Upper lobe of right lung (tissue), 1 donor: ENCODE results near the gene GPC5. TPM values are rescaled to one million over a fixed set of nuclear protein-coding genes. Genes with fewer than 3 reads are reported as not detected.

Experiments used
- ATAC-seq: fragments of 200-7000 bp; cut with Tn5 transposase; one replicate; pipeline ENCODE4 v1.9.1; 2020; ENCODE audit warnings: mild to moderate bottlenecking, moderate library complexity
- DNase-seq: peaks from one replicate; pipeline ENCODE4 v3.0.0-alpha.2; 2020
- H3K27ac ChIP-seq: fragments of 200-600 bp; one replicate; pipeline ENCODE4 v1.8.0; 2022
- H3K27me3 ChIP-seq: fragments of 200-600 bp; one replicate; pipeline ENCODE4 v1.8.0; 2022; ENCODE audit warnings: mild to moderate bottlenecking
- H3K36me3 ChIP-seq: fragments of 200-600 bp; one replicate; pipeline ENCODE4 v1.8.0; 2022
- H3K4me1 ChIP-seq: fragments of 200-600 bp; one replicate; pipeline ENCODE4 v1.8.0; 2022
- H3K4me3 ChIP-seq: fragments of 200-600 bp; one replicate; pipeline ENCODE4 v1.8.0; 2022; ENCODE audit warnings: mild to moderate bottlenecking
- H3K9me3 ChIP-seq: fragments of 200-600 bp; one replicate; pipeline ENCODE4 v1.8.0; 2022
- CTCF ChIP-seq: fragments of 200-600 bp; IDR thresholded peaks from one replicate; pipeline ENCODE4 v1.8.0; 2022; ENCODE audit warnings: antibody characterized with exemption
- intact Hi-C: fragments of 100-400 bp; cut with DNase I; formaldehyde crosslinking; loops from one replicate; pipeline ENCODE4 v1.11.0; 2022
- total RNA-seq: library from RNA; stranded (reverse); fragmentation: NEBNext Ultra II Directional; extraction: Animal tissue kit (Norgen Biotek cat#: 25700); gene quantifications from one replicate; pipeline ENCODE4 v1.2.1, GENCODE V29; 2021
- donor health status: DM: no; HTN: yes; CAD: no; lungs with severe emphysema.

The GPC5 gene
- total RNA-seq, 1 donor from 2014 or later = 8.1 TPM

GRCh38 chr13:92135509-92135908 lies 737.1 kb downstream of the GPC5 start:
- Histone ChIP-seq H3K4me1 (no peaks in the 10 kb centered on the region), H3K36me3 (no peaks in the 10 kb centered on the region), H3K27ac (no peak overlapping the region), H3K9me3 (no peaks in the 10 kb centered on the region), H3K4me3 (no peak overlapping the region), H3K27me3 (no peaks in the 10 kb centered on the region)
- intact Hi-C loops = no loop called here
- no peak for ATAC-seq
- TF ChIP-seq CTCF = no peak
- DNase-seq = no peak

- DNase-seq (no peak), ATAC-seq (no peak)
- H3K27me3 ChIP-seq = no peaks in the 10 kb centered on the region
- TF ChIP-seq CTCF = no peak
- no peak overlapping the region for H3K27ac ChIP-seq
- no peaks in the 10 kb centered on the region for H3K36me3 ChIP-seq
- no peak overlapping the region for H3K4me3 ChIP-seq
- H3K9me3 ChIP-seq = no peaks in the 10 kb centered on the region
- intact Hi-C loops = no loop called here
- H3K4me1 ChIP-seq = no peaks in the 10 kb centered on the region
Observed at GRCh38 chr13:92136449-92137155, 738.2 kb downstream of the GPC5 start.

- Histone ChIP-seq H3K27ac (no peak overlapping the region), H3K36me3 (no peaks in the 10 kb centered on the region), H3K9me3 (no peaks in the 10 kb centered on the region), H3K27me3 (no peaks in the 10 kb centered on the region), H3K4me1 (no peaks in the 10 kb centered on the region), H3K4me3 (no peak overlapping the region)
- TF ChIP-seq CTCF = no peak
- DNase-seq = no peak
- intact Hi-C loops = no loop called here
- ATAC-seq = no peak
Observed at GRCh38 chr13:92137520-92137919, 739.1 kb downstream of the GPC5 start.

- intact Hi-C loops = no loop called here
- Histone ChIP-seq H3K4me1 (no peaks in the 10 kb centered on the region), H3K27ac (no peak overlapping the region), H3K36me3 (no peaks in the 10 kb centered on the region), H3K4me3 (no peak overlapping the region), H3K9me3 (no peaks in the 10 kb centered on the region), H3K27me3 (no peaks in the 10 kb centered on the region)
- DNase-seq (no peak), ATAC-seq (no peak)
- no peak for TF ChIP-seq CTCF
Observed at GRCh38 chr13:92143766-92144165, 745.3 kb downstream of the GPC5 start.

GRCh38 chr13:92150606-92151005 lies 752.2 kb downstream of the GPC5 start:
- Histone ChIP-seq H3K4me3 (no peak overlapping the region), H3K4me1 (no peaks in the 10 kb centered on the region), H3K9me3 (no peaks in the 10 kb centered on the region), H3K27ac (no peak overlapping the region), H3K27me3 (no peaks in the 10 kb centered on the region), H3K36me3 (no peaks in the 10 kb centered on the region)
- DNase-seq = no peak
- TF ChIP-seq CTCF = no peak
- intact Hi-C loops = no loop called here
- peak; percentile 55 for ATAC-seq

- Histone ChIP-seq H3K4me3 (no peak overlapping the region), H3K9me3 (no peaks in the 10 kb centered on the region), H3K27ac (no peak overlapping the region), H3K4me1 (no peaks in the 10 kb centered on the region), H3K27me3 (no peaks in the 10 kb centered on the region), H3K36me3 (no peaks in the 10 kb centered on the region)
- no peak for DNase-seq
- peak; percentile 65 for ATAC-seq
- no peak for TF ChIP-seq CTCF
- intact Hi-C loops = no loop called here
Observed at GRCh38 chr13:92158346-92158745, 759.9 kb downstream of the GPC5 start.
